ENCODE results near the gene XIRP1.
A peak's percentile ranks its signal among the peaks of the same experiment; 100 is the strongest.

XIRP1 gene

GRCh38 chr3:39156421-39156820, 36.0 kb downstream of the XIRP1 start:
- TF ChIP-seq, protein P1, sequence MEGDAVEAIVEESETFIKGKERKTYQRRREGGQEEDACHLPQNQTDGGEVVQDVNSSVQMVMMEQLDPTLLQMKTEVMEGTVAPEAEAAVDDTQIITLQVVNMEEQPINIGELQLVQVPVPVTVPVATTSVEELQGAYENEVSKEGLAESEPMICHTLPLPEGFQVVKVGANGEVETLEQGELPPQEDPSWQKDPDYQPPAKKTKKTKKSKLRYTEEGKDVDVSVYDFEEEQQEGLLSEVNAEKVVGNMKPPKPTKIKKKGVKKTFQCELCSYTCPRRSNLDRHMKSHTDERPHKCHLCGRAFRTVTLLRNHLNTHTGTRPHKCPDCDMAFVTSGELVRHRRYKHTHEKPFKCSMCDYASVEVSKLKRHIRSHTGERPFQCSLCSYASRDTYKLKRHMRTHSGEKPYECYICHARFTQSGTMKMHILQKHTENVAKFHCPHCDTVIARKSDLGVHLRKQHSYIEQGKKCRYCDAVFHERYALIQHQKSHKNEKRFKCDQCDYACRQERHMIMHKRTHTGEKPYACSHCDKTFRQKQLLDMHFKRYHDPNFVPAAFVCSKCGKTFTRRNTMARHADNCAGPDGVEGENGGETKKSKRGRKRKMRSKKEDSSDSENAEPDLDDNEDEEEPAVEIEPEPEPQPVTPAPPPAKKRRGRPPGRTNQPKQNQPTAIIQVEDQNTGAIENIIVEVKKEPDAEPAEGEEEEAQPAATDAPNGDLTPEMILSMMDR (IDR thresholded peaks at IDR 0.05; ENCODE audit: low read depth, low read length) = no peak
- no peak for DNase-seq (ENCODE audit: extremely low read depth, low read depth)

GRCh38 chr3:39154280-39155021, 37.9 kb downstream of the XIRP1 start:
- no peak for DNase-seq (ENCODE audit: extremely low read depth, low read depth)
- TF ChIP-seq, protein P1 (IDR thresholded peaks at IDR 0.05; ENCODE audit: low read depth, low read length) = no peak

GRCh38 chr3:39153977-39154279, 38.5 kb downstream of the XIRP1 start:
- TF ChIP-seq, protein P1 (IDR thresholded peaks at IDR 0.05; ENCODE audit: low read depth, low read length) = no peak

GRCh38 chr3:39150803-39151631, 41.4 kb downstream of the XIRP1 start:
- DNase-seq (ENCODE audit: extremely low read depth, low read depth) = peak; percentile 82

More at GRCh38 chr3:39153977-39154279, 38.5 kb downstream of the XIRP1 start:
- DNase-seq (ENCODE audit: extremely low read depth, low read depth) = no peak

GRCh38 chr3:39150148-39150802, 42.1 kb downstream of the XIRP1 start:
- TF ChIP-seq, protein P1 (IDR thresholded peaks at IDR 0.05; ENCODE audit: low read depth, low read length) = no peak
- DNase-seq (ENCODE audit: extremely low read depth, low read depth) = no peak

More at GRCh38 chr3:39150803-39151631, 41.4 kb downstream of the XIRP1 start:
- TF ChIP-seq, protein P1 (IDR thresholded peaks at IDR 0.05; ENCODE audit: low read depth, low read length) = no peak

DNA sequence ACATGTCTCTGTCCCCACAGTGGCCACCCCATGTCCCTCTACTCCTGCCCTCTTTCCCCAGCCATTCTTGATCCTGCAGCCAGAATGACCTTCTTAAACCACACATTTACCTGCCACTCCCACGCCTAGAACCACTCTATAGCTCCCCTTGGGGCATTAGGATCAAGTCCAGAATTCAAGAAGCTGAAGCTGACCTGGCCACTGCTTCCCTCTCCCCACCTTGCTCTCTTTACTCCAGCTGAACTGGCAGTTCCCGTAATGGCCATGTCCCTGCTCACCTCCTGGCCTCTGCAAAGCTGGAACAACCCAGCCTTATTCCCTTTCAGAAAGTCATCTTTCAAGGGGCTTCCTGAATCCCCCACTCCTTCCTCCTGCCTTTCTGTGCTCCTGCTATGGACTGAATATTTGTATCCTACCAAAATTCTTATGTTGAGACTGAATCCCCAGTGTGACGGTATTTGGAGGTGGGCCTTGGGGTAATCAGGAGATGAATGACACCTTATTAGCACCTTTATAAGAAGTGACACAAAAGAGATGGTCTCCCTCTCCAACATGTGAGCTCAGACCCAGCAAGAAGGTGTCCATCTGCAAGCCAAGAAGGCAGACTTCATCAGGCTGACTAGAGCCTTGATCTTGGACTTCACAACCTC, 42.8 kb downstream of the XIRP1 start:
- TF ChIP-seq, protein P1 (IDR thresholded peaks at IDR 0.05; ENCODE audit: low read depth, low read length) = no peak
- DNase-seq (ENCODE audit: extremely low read depth, low read depth) = no peak

Data from AG09319 (cell line).